GM19468 (cell line): ENCODE results near the gene MPHOSPH6.
"Not testable (repeated sequence)": the region's sequence is repeated elsewhere in the genome, so short reads cannot be mapped to it uniquely, and the experiment has no call there.

Source experiments
- ATAC-seq: cut with Tn5 transposase; IDR thresholded peaks from one replicate; pipeline ENCODE4 v1.9.1; 2021; ENCODE audit warnings: mild to moderate bottlenecking, moderate library complexity, moderate number of reproducible peaks; ENCODE audit not compliant: unreplicated experiment; ENCODE audit errors: extremely low read depth

MPHOSPH6 gene

DNA sequence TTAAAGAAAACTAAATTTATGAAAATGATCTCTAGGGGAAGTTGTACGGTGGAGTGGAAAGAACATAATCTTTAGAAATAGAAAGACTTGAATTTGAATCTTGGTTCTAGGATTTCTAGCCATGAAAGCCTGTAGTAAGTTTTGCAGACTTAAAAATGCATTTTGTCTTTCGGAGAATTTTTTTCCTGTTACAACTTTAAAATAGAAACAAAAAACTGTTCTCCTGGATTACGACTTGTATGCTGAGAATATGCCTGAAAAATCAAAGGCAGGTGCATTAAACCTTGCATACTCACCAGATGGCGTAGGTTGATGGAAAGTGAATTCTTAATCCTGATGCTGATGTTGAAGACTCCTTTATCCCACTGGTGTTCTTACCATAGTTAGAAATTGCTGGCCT is 7.5 kb upstream of the MPHOSPH6 start:
- no peak for ATAC-seq

DNA sequence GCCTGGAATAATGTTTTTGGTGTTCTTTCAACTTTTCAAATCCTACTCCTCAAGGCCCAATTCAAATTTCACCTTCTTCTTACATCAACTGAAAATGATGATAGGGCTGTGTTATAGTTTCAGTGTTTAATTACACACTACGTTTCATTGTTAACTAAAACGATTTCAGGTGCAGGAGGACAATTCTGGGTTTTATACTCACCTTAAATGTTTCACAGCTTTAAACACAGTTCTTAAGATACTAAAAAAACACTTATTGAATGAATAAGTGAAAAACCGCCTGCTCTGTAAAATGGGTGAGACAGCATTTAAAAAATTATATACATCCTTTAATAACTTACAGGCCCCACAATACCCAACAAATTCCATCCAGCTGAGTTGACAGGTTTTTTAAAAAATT is 6.2 kb upstream of the MPHOSPH6 start:
- no peak for ATAC-seq

DNA sequence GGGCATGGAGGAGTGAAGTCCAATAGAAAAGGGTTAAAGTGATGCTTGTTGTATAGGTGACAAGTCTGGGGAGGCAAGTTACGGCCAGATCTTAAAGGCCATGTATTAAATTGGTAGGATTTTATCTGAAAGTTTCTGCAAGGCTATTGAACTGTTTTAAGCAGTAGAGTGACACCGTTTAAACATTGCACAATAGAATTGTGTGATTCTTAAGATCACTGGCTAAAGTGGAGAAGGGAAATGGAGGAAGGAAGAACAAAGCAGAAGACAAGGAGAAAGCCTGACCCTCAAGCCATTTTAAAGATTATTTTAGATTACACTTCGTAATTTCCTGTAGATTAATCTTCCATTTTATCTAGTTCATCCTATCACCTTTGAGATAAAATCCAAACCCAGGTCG is 5.6 kb upstream of the MPHOSPH6 start:
- ATAC-seq, result no peak

DNA sequence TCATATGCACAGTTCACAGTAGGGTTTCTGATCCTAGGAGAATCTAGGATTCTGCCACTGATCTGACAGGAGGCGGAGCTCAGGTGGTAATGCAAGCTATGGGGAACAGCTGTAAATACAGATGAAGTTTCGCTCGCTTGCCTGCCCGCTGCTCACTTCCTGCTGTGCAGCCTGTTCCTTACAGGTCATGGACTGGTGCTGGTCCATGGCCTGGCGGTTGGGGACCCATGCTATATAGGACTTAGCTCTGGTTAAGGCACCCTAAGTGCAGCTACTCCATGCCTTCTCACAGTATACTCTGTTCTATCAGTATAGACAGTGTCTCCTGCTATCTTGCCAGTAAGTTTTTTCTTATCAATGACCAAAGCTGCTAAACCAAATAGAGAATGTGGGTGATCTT is 2.4 kb downstream of the MPHOSPH6 start:
- no peak for ATAC-seq

DNA sequence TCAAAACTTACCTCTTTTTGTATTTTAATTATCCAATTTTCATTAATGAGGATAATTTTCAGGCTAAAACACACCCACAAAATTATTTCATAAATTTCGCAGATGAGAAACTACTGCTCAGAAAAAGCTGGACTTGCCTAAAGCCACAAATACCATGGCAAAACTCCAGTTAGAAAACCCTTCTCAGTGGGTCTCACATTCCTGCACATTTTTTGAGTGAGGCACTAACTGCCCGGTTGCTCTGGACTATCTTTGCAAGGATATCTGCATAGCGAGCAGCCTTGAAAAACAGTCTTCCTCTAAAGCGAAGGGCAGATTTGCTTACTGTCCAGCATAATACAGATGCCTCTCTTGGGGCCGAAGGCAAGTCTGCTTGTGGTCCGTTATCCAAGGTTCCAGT is 9.8 kb downstream of the MPHOSPH6 start:
- ATAC-seq, result no peak

DNA sequence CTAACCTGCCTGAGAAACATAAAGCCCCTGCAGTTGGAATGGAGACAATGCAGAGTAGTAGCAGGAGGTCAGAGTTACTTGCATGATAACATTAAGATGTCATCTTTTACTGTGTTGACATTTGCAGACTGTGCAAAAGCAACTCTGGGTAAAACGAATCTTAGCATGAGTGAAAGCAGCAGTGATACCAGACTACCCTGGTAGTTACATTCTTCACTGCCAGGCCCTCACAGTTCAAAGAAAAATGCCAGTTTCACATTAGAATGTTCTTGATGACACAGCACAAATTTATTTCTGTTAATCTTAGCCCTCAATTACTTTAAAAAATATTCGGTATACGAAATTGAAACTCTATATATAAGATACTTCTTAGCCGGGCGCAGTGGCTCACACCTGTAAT is 12.2 kb downstream of the MPHOSPH6 start:
- ATAC-seq, result no peak

DNA sequence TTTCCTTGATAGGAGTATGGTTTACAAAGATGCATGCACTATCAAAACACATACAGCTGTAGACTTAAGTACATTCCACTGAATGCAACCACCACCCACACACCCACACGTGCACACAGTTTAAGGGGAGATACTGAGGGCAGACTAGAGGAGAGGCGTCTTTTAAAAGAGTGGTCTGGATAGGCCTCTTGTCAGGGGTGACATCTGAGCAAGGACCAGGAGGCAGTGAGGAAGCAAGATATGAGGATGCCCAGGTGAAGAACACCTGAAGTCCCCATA is 12.6 kb downstream of the MPHOSPH6 start:
- ATAC-seq, result no peak

DNA sequence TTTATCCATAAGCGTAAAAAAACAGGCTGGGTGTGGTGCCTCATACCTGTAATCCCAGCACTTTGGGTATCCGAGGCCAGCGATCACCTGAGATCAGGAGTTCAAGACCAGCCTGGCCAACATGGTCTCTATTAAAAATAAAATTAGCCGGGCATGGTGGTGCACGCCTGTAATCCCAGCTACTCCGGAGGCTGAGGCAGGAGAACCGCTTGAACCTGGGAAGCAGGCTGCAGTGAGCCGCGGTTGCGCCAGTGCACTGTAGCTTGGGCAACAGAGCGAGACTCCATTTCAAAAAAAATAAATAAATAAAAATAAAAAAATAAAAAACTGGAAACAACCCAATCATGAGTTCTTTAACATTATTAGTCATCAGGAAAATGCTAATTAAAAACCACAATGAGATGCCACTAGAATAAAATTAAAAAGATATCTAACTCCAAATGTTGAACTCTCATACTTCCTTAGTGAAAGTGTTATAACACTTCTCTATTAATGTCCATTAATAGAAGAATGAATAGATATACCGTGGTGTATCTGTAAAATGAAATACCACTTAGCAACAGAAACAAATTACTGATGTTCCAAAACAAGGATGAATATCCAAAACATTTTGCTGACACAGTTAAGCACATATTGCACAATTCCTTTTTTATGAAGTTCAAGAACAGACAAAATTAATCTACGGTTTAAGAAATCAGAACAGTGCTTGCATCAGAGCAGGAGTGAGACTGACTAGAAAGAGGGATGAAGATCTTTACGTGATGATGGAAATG is 13.1 kb downstream of the MPHOSPH6 start:
- no peak for ATAC-seq

DNA sequence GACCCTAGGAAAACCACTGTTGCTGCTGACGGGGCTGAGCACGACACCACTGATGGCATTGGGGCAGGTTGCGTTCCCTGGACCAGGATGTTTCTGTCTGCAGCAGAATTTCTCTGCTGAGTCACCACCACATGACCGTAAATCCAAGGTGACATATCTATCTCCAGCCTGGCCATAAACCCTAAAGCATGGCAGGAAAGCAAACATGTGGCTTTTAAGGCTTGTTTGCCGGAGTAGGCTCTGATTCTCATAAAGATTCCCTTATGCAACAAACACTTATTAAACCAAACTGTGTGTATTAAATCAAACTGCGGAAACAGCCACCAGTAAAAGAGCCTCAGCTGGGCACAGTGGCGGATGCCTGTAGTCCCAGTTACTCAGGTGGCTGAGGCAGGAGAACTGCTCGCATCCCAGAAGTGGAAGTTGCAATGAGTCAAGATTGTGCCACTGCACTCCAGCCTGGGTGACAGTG is 17.3 kb downstream of the MPHOSPH6 start:
- ATAC-seq, result no peak

DNA sequence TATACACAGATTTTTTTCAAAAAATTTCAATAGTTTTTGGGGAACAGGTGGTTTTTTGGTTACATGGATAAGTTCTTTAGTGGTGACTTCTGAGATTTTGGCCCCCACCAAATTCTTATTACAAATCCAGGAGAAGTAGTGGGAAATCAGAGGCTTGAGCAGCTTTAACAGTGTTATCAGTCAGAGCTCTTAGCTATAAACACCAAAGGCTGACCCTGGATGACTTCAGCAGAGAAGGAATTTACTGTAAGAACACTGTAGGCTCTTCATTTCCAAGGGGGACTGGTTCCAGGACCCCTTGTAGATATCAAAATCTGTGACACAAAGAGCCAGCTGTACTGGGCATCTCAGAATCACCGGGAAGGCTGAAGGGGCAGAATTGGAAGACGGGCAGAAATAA is 17.8 kb downstream of the MPHOSPH6 start:
- no peak for ATAC-seq

DNA sequence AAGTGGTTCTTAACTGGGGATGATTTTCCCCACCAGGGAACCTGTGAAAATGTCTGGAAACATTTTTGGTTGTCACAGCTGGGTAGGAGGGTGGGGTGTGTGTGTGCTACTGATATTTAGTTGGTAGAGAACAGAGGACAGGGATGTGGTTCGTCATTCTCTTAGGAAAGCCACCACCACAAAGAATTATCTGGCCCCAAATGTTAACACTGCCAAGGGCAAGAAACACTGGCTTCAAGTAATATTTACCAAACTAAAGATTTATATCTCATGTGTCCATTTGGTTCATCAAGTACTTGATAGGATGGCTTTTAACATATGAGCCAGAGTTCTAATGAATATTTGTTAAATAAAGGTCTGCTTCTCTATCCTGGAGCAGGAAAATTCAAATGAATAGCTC is 19.5 kb downstream of the MPHOSPH6 start:
- ATAC-seq, result no peak

DNA sequence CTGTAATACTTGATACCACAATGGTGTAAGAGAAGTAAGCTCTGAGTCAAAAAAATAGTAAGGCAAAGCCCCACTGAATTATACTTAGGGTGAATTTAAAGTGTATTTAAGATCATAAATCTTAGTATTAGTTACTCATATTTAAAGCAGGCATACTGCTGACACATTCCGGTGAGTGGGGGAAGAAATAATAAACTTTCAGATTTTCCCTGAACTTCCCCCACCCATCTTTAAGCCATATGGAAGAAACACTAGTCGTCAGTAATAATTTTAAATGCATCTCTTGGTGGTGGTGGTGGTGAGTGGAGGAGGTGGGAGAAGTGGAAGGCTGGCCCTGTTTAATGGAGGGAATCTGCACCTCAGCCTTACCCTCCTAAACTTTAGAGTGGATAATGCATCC is 20.5 kb downstream of the MPHOSPH6 start:
- ATAC-seq, result no peak

DNA sequence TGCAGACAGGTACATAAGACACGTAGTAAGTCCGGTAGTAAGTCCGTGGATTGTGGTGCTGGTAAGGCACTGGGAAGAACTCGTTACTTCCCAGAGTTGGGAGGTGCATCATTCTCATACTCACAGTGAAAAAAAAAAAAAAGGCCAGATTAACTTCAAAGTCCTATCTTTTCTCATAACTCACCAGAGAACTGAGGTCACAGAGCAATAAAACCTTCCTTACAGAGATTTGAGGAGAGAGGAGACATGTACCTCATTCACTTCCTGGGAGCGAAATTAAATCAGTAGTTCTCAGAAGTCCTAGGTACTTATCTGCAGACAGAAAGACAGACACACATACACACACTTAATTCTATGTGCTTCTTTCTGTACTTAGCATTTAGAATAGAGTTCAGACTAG is 22.5 kb downstream of the MPHOSPH6 start:
- no peak for ATAC-seq

DNA sequence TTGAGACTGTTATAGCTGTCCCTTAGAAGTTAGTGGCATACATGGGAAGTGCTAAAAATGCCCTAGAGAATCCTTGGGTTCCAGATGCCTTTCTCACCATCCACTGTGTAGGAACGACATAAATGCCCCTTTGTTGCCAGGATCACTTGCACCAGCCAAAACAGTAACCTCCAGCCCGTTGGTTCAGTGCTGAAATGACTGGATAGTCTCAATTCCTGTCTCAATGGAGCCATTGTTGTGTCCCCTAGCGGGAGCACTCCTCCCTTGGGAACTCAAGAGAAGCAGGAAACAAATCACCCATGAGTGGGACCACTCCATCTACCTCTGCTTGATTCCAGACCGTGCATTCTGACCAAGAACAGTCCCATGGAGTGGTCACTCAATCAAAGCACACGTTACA is 23.1 kb downstream of the MPHOSPH6 start:
- no peak for ATAC-seq

DNA sequence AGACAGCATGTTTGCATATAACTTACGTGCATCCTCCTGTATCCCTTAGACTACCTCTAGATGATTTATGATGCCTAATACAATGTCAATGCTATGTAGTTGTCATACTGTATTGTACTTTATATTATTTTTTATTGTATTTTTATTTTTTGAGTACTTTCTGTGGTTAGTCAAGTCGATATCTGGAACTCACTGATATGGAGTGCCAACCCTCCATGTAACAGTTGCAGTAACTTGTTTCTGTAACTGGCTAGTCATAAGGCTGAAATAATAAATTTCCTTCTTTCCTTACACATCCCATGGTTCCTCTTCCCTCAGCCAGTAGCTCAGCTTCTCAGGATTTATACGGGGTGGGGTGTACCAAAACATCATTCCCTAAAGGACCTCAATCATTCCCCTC is 23.5 kb downstream of the MPHOSPH6 start:
- no peak for ATAC-seq

DNA sequence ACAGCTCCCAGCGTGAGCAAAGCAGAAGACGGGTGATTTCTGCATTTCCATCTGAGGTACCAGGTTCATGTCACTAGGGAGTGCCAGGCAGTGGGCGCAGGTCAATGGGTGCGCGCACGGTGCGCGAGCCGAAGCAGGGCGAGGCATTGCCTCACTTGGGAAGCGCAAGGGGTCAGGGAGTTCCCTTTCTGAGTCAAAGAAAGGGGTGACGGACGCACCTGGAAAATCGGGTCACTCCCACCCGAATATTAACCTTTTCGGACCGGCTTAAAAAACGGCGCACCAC is 30.8 kb downstream of the MPHOSPH6 start:
- ATAC-seq, result not testable (repeated sequence)

DNA sequence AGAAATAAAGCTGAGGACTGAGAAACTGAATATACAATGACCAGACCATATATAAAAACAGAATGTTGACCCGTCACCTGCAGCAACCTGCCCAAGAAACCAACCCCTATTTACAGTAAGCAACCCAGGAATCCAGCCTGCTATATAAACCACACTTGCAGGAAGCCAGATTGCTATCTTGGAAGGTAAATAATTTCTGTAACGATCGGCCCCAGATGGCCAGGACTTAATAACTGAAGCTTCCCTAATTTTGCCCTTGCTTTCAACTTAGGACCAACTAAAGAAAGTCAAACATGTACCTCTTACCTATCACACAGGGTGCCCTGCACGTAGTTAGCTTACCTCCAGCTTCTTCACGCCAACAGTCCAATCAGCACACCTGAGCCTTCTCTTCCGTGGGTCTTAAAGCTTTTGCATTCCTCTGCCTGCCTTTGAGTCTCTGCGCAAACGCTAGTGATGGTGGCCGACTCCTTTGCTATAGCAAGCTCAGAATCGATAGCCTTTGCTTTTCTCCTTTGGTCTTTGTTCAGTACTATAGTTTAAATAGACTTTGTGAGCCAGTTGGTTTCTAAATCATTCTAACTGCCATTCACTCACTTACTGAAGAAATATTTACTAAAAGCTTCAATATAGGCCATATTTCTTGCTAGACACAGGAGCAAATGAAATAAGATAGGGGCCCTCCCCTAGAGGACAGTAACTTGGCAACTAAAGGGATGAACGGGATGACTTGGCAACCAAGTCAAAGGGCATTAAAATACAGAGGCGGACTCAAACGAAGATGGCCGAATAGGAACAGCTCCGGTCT is 31.3 kb downstream of the MPHOSPH6 start:
- no peak for ATAC-seq

DNA sequence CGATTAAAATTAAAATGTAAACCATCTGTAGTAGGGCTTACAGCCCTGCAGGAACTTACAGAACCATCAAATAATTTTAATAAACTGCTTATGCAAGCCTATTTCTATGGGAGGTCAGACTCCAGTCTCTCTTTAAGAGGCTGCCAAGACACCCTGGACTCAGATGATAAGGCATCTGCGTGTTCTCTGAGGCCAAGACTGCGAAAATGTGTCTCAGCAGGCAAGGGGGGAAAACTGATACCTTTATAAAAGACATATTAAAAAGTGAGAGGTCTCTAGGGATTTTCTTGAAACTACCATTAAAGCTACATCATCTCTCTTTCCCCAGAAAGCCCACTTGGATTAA is 32.2 kb downstream of the MPHOSPH6 start:
- no peak for ATAC-seq

DNA sequence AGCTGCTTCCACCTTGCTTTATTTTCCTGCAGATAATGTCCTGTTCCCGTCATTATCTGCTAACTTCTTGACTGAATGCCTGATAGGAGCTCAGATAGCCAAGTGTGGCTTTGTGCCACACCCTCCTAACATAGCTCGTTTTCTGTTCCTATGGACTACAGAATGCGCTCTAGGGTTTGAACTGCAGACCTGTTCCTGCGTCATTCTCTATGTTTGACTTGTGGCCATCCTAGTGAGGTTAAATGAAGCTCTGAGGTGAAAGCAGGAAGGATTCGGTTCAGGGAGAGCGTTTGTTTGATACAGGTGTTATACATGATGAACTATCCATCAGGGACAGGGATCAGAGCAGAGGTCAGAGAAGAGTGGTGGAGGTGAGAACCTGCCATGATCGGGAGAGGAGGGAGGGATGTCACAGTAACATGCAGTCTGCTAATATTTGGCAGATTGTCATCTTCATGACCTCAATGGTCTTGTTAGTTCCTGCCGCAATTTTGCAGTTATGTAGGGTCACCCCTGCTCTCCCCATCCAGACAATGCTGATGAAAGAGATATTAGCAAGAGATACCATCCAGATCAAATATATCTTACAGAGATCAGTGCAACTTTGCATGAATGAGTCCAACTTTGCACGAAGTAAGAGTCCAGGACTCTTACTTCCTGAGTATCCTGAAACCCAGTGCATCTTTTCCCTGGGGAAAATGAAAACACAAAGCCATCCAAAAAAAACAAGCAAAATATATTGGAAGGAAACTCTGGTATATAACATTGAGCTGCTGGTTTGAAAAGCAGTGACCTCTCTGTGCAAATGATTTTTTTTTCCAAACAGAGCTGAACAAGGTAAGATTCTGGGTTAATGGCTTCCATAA is 32.8 kb downstream of the MPHOSPH6 start:
- ATAC-seq, result no peak

DNA sequence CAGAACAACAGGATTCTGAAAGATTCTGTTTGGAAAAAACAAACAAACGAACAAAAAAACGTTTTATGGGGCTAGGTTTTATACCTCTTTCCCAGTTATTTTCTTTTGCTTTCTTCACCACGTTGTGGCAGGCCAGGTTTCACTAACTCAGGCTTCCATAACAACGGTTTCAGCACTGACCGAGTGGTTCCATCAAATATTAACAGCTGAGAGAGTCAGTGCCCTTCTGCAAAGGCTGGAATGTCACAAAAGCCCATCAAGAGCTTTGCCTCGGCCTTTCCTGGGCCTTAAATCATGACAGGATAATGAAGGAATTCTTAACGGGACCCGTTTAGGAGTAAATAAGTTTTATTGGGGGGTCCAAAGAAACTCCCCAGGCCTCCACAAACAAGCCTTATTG is 34.2 kb downstream of the MPHOSPH6 start:
- ATAC-seq, result no peak

DNA sequence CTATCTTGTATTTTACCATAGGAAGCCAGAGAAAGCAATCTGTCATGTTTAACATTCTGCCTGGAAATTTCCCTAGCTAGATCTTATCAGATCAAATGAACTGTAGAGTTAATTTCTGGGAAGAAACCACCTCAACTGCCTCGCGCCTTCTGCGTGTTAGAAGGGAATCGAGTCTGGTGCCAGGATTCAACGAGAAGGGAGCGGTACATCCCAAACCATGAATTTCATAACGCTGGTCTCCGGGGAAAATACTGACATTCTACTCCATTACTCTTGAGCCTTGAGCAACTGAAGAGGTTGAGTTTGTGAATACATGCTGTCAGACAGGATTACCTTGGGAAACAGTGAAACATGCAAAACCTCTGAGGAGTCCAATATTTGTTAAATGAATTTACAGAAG is 35.2 kb downstream of the MPHOSPH6 start:
- no peak for ATAC-seq
